ENCODE data around the gene TSPAN5.

TSPAN5 gene

GRCh38 chr4:98516042-98516440 is 142.4 kb downstream of the TSPAN5 start:
- TF ChIP-seq, protein P1, sequence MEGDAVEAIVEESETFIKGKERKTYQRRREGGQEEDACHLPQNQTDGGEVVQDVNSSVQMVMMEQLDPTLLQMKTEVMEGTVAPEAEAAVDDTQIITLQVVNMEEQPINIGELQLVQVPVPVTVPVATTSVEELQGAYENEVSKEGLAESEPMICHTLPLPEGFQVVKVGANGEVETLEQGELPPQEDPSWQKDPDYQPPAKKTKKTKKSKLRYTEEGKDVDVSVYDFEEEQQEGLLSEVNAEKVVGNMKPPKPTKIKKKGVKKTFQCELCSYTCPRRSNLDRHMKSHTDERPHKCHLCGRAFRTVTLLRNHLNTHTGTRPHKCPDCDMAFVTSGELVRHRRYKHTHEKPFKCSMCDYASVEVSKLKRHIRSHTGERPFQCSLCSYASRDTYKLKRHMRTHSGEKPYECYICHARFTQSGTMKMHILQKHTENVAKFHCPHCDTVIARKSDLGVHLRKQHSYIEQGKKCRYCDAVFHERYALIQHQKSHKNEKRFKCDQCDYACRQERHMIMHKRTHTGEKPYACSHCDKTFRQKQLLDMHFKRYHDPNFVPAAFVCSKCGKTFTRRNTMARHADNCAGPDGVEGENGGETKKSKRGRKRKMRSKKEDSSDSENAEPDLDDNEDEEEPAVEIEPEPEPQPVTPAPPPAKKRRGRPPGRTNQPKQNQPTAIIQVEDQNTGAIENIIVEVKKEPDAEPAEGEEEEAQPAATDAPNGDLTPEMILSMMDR (IDR thresholded peaks at IDR 0.05; ENCODE audit: extremely low read depth, insufficient read depth, missing control alignments): no peak
- no peak for DNase-seq (ENCODE audit: low spot score)
- in situ Hi-C loops (cut with MboI; ENCODE audit: low pct_unique_long_range_greater_than_20kb, low sequenced_read_pairs, unreplicated experiment): no loop called here

DNA sequence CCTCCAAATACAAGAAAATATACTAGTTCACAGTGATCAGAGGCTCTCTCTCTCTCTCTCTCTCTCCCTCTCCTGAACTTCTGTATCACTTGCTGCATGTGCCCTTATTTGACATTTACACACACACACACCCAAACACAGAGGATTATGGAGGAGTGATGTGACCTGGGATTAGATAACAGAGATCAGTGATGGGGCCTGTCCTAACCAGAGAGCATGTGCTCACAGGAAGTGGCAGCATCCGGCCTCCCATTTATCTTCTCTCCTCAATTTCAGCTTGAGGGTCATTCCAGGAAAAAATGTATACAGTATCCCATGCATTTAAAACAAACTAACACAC is 143.0 kb downstream of the TSPAN5 start:
- in situ Hi-C loops (cut with MboI; ENCODE audit: low pct_unique_long_range_greater_than_20kb, low sequenced_read_pairs, unreplicated experiment): no loop called here
- DNase-seq (ENCODE audit: low spot score): no peak

GRCh38 chr4:98514741-98515469 is 143.5 kb downstream of the TSPAN5 start:
- TF ChIP-seq, protein P1 (IDR thresholded peaks at IDR 0.05; ENCODE audit: extremely low read depth, insufficient read depth, missing control alignments): no peak
- DNase-seq (ENCODE audit: low spot score): no peak
- in situ Hi-C loops (cut with MboI; ENCODE audit: low pct_unique_long_range_greater_than_20kb, low sequenced_read_pairs, unreplicated experiment): no loop called here

More for the DNA sequence above, 143.0 kb downstream of the TSPAN5 start:
- TF ChIP-seq, protein P1 (IDR thresholded peaks at IDR 0.05; ENCODE audit: extremely low read depth, insufficient read depth, missing control alignments): no peak

GRCh38 chr4:98512918-98513317 is 145.5 kb downstream of the TSPAN5 start:
- in situ Hi-C loops (cut with MboI; ENCODE audit: low pct_unique_long_range_greater_than_20kb, low sequenced_read_pairs, unreplicated experiment): no loop called here
- DNase-seq (ENCODE audit: low spot score): no peak
- TF ChIP-seq, protein P1 (IDR thresholded peaks at IDR 0.05; ENCODE audit: extremely low read depth, insufficient read depth, missing control alignments): no peak

GRCh38 chr4:98510757-98511517 is 147.5 kb downstream of the TSPAN5 start:
- TF ChIP-seq, protein P1 (IDR thresholded peaks at IDR 0.05; ENCODE audit: extremely low read depth, insufficient read depth, missing control alignments): no peak
- DNase-seq (ENCODE audit: low spot score): no peak
- in situ Hi-C loops (cut with MboI; ENCODE audit: low pct_unique_long_range_greater_than_20kb, low sequenced_read_pairs, unreplicated experiment): no loop called here

DNA sequence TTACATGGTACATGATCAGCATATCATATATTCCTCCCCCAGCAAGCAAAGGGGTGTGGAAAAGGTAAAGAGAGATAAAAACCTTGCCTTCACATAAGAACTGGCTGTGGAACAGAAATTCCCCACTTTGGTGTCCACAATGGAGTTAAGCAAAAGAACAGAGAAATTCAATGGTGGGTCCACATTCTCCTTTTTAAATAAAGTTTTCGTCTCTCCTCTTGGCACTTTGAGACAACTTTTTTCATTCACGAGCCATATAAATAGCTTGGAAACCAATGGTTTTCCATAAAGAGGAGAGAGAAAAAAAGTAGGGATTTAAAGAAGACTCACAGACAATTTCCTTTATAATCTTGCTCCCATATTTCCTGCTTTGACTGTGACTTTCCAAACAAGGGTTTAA is 148.1 kb downstream of the TSPAN5 start:
- no peak for DNase-seq (ENCODE audit: low spot score)
- in situ Hi-C loops (cut with MboI; ENCODE audit: low pct_unique_long_range_greater_than_20kb, low sequenced_read_pairs, unreplicated experiment): no loop called here
- TF ChIP-seq, protein P1 (IDR thresholded peaks at IDR 0.05; ENCODE audit: extremely low read depth, insufficient read depth, missing control alignments): no peak
